MM.1S (cell line): Measurements from ENCODE around the gene S100A6.

ENCODE experiments used
- EZH2 ChIP-seq: fragments of 300-600 bp; sonication (generic); optimal IDR thresholded peaks from 2 replicates; pipeline ENCODE3; 2017; ENCODE audit warnings: low read depth, mild to moderate bottlenecking, antibody characterized with exemption, low read length, mixed read lengths
- TF ChIP-seq, protein P1 (sequence below): fragments of 300-600 bp; sonication (generic); IDR thresholded peaks from 2 replicates; pipeline ENCODE4 v1.5.1; 2016; ENCODE audit warnings: antibody characterized with exemption, low read length, mixed read lengths

DNA sequence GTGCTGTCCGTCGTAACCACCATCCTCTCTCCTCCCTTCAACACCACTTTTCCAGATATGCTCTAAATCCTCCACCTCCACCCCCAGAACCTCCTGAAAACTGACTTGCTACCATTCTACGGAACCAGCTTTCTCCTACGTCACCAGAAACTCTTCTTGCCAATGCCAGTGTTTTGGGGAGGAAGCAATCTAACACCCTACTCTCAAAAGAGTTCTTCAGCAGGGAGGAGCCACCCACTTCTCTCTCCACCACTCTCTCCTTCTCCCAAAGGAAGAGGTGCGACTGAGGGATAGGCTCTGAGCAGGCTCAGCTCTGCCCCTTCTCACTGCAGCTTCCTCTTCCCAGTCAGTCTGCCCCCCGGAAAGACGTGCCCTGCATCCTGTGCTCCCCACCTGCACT is 35.9 kb upstream of the S100A6 start:
- TF ChIP-seq, protein P1, sequence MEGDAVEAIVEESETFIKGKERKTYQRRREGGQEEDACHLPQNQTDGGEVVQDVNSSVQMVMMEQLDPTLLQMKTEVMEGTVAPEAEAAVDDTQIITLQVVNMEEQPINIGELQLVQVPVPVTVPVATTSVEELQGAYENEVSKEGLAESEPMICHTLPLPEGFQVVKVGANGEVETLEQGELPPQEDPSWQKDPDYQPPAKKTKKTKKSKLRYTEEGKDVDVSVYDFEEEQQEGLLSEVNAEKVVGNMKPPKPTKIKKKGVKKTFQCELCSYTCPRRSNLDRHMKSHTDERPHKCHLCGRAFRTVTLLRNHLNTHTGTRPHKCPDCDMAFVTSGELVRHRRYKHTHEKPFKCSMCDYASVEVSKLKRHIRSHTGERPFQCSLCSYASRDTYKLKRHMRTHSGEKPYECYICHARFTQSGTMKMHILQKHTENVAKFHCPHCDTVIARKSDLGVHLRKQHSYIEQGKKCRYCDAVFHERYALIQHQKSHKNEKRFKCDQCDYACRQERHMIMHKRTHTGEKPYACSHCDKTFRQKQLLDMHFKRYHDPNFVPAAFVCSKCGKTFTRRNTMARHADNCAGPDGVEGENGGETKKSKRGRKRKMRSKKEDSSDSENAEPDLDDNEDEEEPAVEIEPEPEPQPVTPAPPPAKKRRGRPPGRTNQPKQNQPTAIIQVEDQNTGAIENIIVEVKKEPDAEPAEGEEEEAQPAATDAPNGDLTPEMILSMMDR = no peak
- no peak for TF ChIP-seq EZH2
